Endodermal cell (in vitro differentiated cells): Measurements from ENCODE around the gene WDR47. TPM values are rescaled to one million over a fixed set of nuclear protein-coding genes. Genes with fewer than 3 reads are reported as not detected.

Experiments
- DNase-seq: peaks from one replicate; pipeline ENCODE4 v3.0.0-alpha.2; 2017
- H3K27ac ChIP-seq: 2 replicates; pipeline ENCODE4 v1.5.1; 2013; ENCODE audit warnings: mild to moderate bottlenecking, low read depth, low read length, moderate library complexity
- H3K27me3 ChIP-seq: 2 replicates; pipeline ENCODE4 v1.6.1; 2013; ENCODE audit warnings: mild to moderate bottlenecking, low read length, moderate library complexity; ENCODE audit not compliant: insufficient read depth, control insufficient read depth, poor library complexity, severe bottlenecking
- H3K36me3 ChIP-seq: 2 replicates; pipeline ENCODE4 v1.7.0; 2013; ENCODE audit warnings: mild to moderate bottlenecking, low read length, moderate library complexity; ENCODE audit not compliant: control insufficient read depth, insufficient read depth
- H3K4me1 ChIP-seq: one replicate; pipeline ENCODE4 v1.7.0; 2013; ENCODE audit warnings: low read length; ENCODE audit not compliant: control insufficient read depth, insufficient read depth
- H3K4me3 ChIP-seq: 2 replicates; pipeline ENCODE4 v1.5.1; 2013; ENCODE audit warnings: mild to moderate bottlenecking, low read length, moderate library complexity
- H3K9ac ChIP-seq: 2 replicates; pipeline ENCODE4 v1.6.1; 2013; ENCODE audit warnings: mild to moderate bottlenecking, low read length, moderate library complexity; ENCODE audit not compliant: poor library complexity, severe bottlenecking; ENCODE audit errors: extremely low read depth
- H3K9me3 ChIP-seq: 2 replicates; pipeline ENCODE4 v1.6.1; 2013; ENCODE audit warnings: mild to moderate bottlenecking, low read length, moderate library complexity; ENCODE audit not compliant: control insufficient read depth
- H3K27ac Mint-ChIP-seq: 2 replicates; pipeline ENCODE4 v1.8.0; 2020; ENCODE audit warnings: mixed read lengths
- H3K27me3 Mint-ChIP-seq: 2 replicates; pipeline ENCODE4 v1.8.0; 2021; ENCODE audit warnings: mild to moderate bottlenecking, mixed read lengths; ENCODE audit not compliant: insufficient read depth
- H3K36me3 Mint-ChIP-seq: 2 replicates; pipeline ENCODE4 v1.8.0; 2020; ENCODE audit warnings: low read depth, mixed read lengths
- H3K4me1 Mint-ChIP-seq: 2 replicates; pipeline ENCODE4 v1.8.0; 2020; ENCODE audit warnings: mixed read lengths
- H3K4me3 Mint-ChIP-seq: 2 replicates; pipeline ENCODE4 v1.8.0; 2020; ENCODE audit warnings: mild to moderate bottlenecking, moderate library complexity, mixed read lengths
- H3K9me3 Mint-ChIP-seq: 2 replicates; pipeline ENCODE4 v1.8.0; 2020; ENCODE audit warnings: mild to moderate bottlenecking, mixed read lengths
- CTCF ChIP-seq: fragments of 200-600 bp; sonication (generic); conservative IDR thresholded peaks from 2 replicates; pipeline ENCODE4 v1.5.0; 2021; ENCODE audit warnings: antibody characterized with exemption, mild to moderate bottlenecking
- WGBS, 2 experiments: methylation state at CpG; one replicate each; pipeline versions ENCODE4 v1.1.5 to v1.1.7; 2013; ENCODE audit warnings: missing lambda C conversion rate in 2 of 2, mixed read lengths in 1 of 2; ENCODE audit not compliant: insufficient coverage in 1 of 2, insufficient read length in 1 of 2; 5-methylcytosine and 5-hydroxymethylcytosine counted together
- total RNA-seq, 2 donors: library from RNA; stranded (reverse); fragmentation: NEBNext Ultra II Directional in 1 of 2; extraction: Animal tissue kit (Norgen Biotek cat#: 25700) in 1 of 2; gene quantifications; 2 replicates in 1 of 2; 3 replicates in 1 of 2; pipeline ENCODE4 v1.2.1, GENCODE V29; 2021

The WDR47 gene
- total RNA-seq, 2 donors from 2014 or later: 7.5 to 9.2 TPM

GRCh38 chr1:108962681-108963051 is 79.2 kb downstream of the WDR47 start:
- H3K4me1 Mint-ChIP-seq: peaks cover 7% of the 10 kb centered on the region
- H3K27ac Mint-ChIP-seq: peak overlapping the region; percentile 93
- no peaks in the 10 kb centered on the region for H3K36me3 Mint-ChIP-seq
- H3K27me3 ChIP-seq: no peaks in the 10 kb centered on the region
- 20 to 37% methylated on average over 7 to 12 of the region's 12 CpGs for WGBS, 2 experiments
- no peaks in the 10 kb centered on the region for H3K9me3 ChIP-seq
- H3K4me1 ChIP-seq: no peaks in the 10 kb centered on the region
- peak overlapping the region; percentile 75 for H3K4me3 Mint-ChIP-seq
- H3K9ac ChIP-seq: peak overlapping the region; percentile 96
- H3K36me3 ChIP-seq: peaks cover 4% of the 10 kb centered on the region
- no peaks in the 10 kb centered on the region for H3K27me3 Mint-ChIP-seq
- no peak for TF ChIP-seq CTCF
- H3K4me3 ChIP-seq: peak overlapping the region; percentile 91
- DNase-seq: peak; percentile 73
- peak overlapping the region; percentile 77 for H3K27ac ChIP-seq
- H3K9me3 Mint-ChIP-seq: no peaks in the 10 kb centered on the region

GRCh38 chr1:108961752-108962486 is 80.0 kb downstream of the WDR47 start:
- H3K4me1 Mint-ChIP-seq: peaks cover 7% of the 10 kb centered on the region
- 88 to 92% methylated on average over 13 to 14 of the region's 15 CpGs for WGBS, 2 experiments
- no peaks in the 10 kb centered on the region for H3K36me3 Mint-ChIP-seq
- H3K9me3 ChIP-seq: no peaks in the 10 kb centered on the region
- peak overlapping the region; percentile 91 for H3K4me3 ChIP-seq
- TF ChIP-seq CTCF: no peak
- H3K27me3 ChIP-seq: no peaks in the 10 kb centered on the region
- H3K9me3 Mint-ChIP-seq: no peaks in the 10 kb centered on the region
- H3K9ac ChIP-seq: peak overlapping the region; percentile 96
- no peak for DNase-seq
- peak overlapping the region; percentile 75 for H3K4me3 Mint-ChIP-seq
- H3K36me3 ChIP-seq: peaks cover 4% of the 10 kb centered on the region
- H3K27me3 Mint-ChIP-seq: no peaks in the 10 kb centered on the region
- H3K27ac Mint-ChIP-seq: peak overlapping the region; percentile 93
- no peaks in the 10 kb centered on the region for H3K4me1 ChIP-seq
- H3K27ac ChIP-seq: no peak overlapping the region

GRCh38 chr1:108961198-108961597 is 80.7 kb downstream of the WDR47 start:
- Histone ChIP-seq H3K27me3 (no peaks in the 10 kb centered on the region), H3K9ac (no peak overlapping the region), H3K36me3 (peaks cover 4% of the 10 kb centered on the region), H3K4me1 (no peaks in the 10 kb centered on the region), H3K9me3 (no peaks in the 10 kb centered on the region), H3K27ac (no peak overlapping the region), H3K4me3 (no peak overlapping the region)
- no peak for DNase-seq
- TF ChIP-seq CTCF: no peak
- WGBS, 2 experiments: 86 to 91% methylated on average over 3 to 8 of the region's 9 CpGs
- H3K4me3 Mint-ChIP-seq: no peak overlapping the region
- H3K27ac Mint-ChIP-seq: no peak overlapping the region
- H3K9me3 Mint-ChIP-seq: no peaks in the 10 kb centered on the region
- peaks cover 7% of the 10 kb centered on the region for H3K4me1 Mint-ChIP-seq
- H3K27me3 Mint-ChIP-seq: no peaks in the 10 kb centered on the region
- H3K36me3 Mint-ChIP-seq: no peaks in the 10 kb centered on the region
